HEK293 (cell line): Measurements from ENCODE around the gene TRMT61A.

Source experiments
- BCL11A ChIP-seq: fragments of 450-650 bp; formaldehyde crosslinking; IDR thresholded peaks from 2 replicates; pipeline ENCODE4 v1.5.1; 2016; ENCODE audit warnings: low read depth, missing biosample characterization, missing genetic modification characterization
- BCL6B ChIP-seq: fragments of 450-650 bp; formaldehyde crosslinking; IDR thresholded peaks from 2 replicates; pipeline ENCODE4 v1.5.1; 2017; ENCODE audit warnings: missing biosample characterization, missing genetic modification characterization
- EGR2 ChIP-seq: fragments of 450-650 bp; formaldehyde crosslinking; IDR thresholded peaks from 2 replicates; pipeline ENCODE4 v1.5.1; 2016; ENCODE audit warnings: low read depth, missing biosample characterization, missing genetic modification characterization
- GLIS1 ChIP-seq: fragments of 450-650 bp; formaldehyde crosslinking; IDR thresholded peaks from 2 replicates; pipeline ENCODE4 v1.5.1; 2016; ENCODE audit warnings: missing biosample characterization, missing genetic modification characterization
- HOXA7 ChIP-seq: sonication (generic); formaldehyde crosslinking; IDR thresholded peaks from 2 replicates; pipeline ENCODE4 v1.8.1; 2022; ENCODE audit warnings: missing genetic modification reagents, borderline replicate concordance
- KLF1 ChIP-seq: fragments of 450-650 bp; formaldehyde crosslinking; IDR thresholded peaks from 2 replicates; pipeline ENCODE4 v1.5.1; 2016; ENCODE audit warnings: missing biosample characterization, missing genetic modification characterization
- KLF9 ChIP-seq: fragments of 450-650 bp; formaldehyde crosslinking; IDR thresholded peaks from 2 replicates; pipeline ENCODE4 v1.5.1; 2016; ENCODE audit warnings: missing biosample characterization, missing genetic modification characterization, low read depth
- MZF1 ChIP-seq: fragments of 450-650 bp; formaldehyde crosslinking; IDR thresholded peaks from 2 replicates; pipeline ENCODE4 v1.5.1; 2017; ENCODE audit warnings: missing biosample characterization, missing genetic modification characterization, borderline replicate concordance
- OVOL3 ChIP-seq: fragments of 450-650 bp; formaldehyde crosslinking; IDR thresholded peaks from 2 replicates; pipeline ENCODE4 v1.5.1; 2016; ENCODE audit warnings: missing biosample characterization, missing genetic modification characterization
- PRDM6 ChIP-seq: fragments of 450-650 bp; formaldehyde crosslinking; IDR thresholded peaks from 2 replicates; pipeline ENCODE4 v1.5.1; 2017; ENCODE audit warnings: missing biosample characterization, missing genetic modification characterization
- SCRT1 ChIP-seq: fragments of 450-650 bp; formaldehyde crosslinking; IDR thresholded peaks from 2 replicates; pipeline ENCODE4 v1.5.1; 2016; ENCODE audit warnings: missing biosample characterization, missing genetic modification characterization, borderline replicate concordance
- TRIM28 ChIP-seq: IDR thresholded peaks from 2 replicates; pipeline ENCODE4 v1.6.1; 2011; ENCODE audit warnings: low read length, control low read depth, borderline replicate concordance
- ZBTB8A ChIP-seq: fragments of 450-650 bp; formaldehyde crosslinking; IDR thresholded peaks from 2 replicates; pipeline ENCODE4 v1.5.1; 2016; ENCODE audit warnings: missing biosample characterization, missing genetic modification characterization
- ZFHX2 ChIP-seq: fragments of 450-650 bp; formaldehyde crosslinking; conservative IDR thresholded peaks from 2 replicates; pipeline ENCODE4 v1.5.1; 2016; ENCODE audit warnings: missing biosample characterization, missing genetic modification characterization
- ZNF133 ChIP-seq: fragments of 450-650 bp; formaldehyde crosslinking; IDR thresholded peaks from 2 replicates; pipeline ENCODE4 v1.5.1; 2016; ENCODE audit warnings: missing biosample characterization, missing genetic modification characterization
- ZNF184 ChIP-seq: fragments of 450-650 bp; IDR thresholded peaks from 2 replicates; pipeline ENCODE4 v1.5.1; 2018; ENCODE audit warnings: missing biosample characterization, mild to moderate bottlenecking, missing genetic modification characterization
- ZNF221 ChIP-seq: fragments of 450-650 bp; formaldehyde crosslinking; IDR thresholded peaks from 2 replicates; pipeline ENCODE4 v1.5.1; 2017; ENCODE audit warnings: missing biosample characterization, missing genetic modification characterization, borderline replicate concordance
- ZNF239 ChIP-seq: fragments of 450-650 bp; formaldehyde crosslinking; IDR thresholded peaks from 2 replicates; pipeline ENCODE4 v1.5.1; 2016; ENCODE audit warnings: missing biosample characterization, missing genetic modification characterization
- ZNF302 ChIP-seq: fragments of 450-650 bp; formaldehyde crosslinking; IDR thresholded peaks from 2 replicates; pipeline ENCODE4 v1.5.1; 2016; ENCODE audit warnings: missing biosample characterization, missing genetic modification characterization, low read depth
- ZNF324 ChIP-seq: fragments of 450-650 bp; formaldehyde crosslinking; IDR thresholded peaks from 2 replicates; pipeline ENCODE4 v1.5.1; 2016; ENCODE audit warnings: missing biosample characterization, missing genetic modification characterization
- ZNF473 ChIP-seq: fragments of 450-650 bp; formaldehyde crosslinking; IDR thresholded peaks from 2 replicates; pipeline ENCODE4 v1.5.1; 2017; ENCODE audit warnings: missing biosample characterization, missing genetic modification characterization
- ZNF48 ChIP-seq: fragments of 450-650 bp; formaldehyde crosslinking; IDR thresholded peaks from 2 replicates; pipeline ENCODE4 v1.5.1; 2016; ENCODE audit warnings: missing biosample characterization, missing genetic modification characterization
- ZNF501 ChIP-seq: fragments of 450-650 bp; formaldehyde crosslinking; IDR thresholded peaks from 2 replicates; pipeline ENCODE4 v1.5.1; 2016; ENCODE audit warnings: missing biosample characterization, missing genetic modification characterization
- ZNF561 ChIP-seq: fragments of 450-650 bp; IDR thresholded peaks from 2 replicates; pipeline ENCODE4 v1.5.1; 2018; ENCODE audit warnings: missing biosample characterization, missing genetic modification characterization, borderline replicate concordance
- ZNF585B ChIP-seq: fragments of 450-650 bp; formaldehyde crosslinking; IDR thresholded peaks from 2 replicates; pipeline ENCODE4 v1.5.1; 2016; ENCODE audit warnings: missing biosample characterization, missing genetic modification characterization
- ZNF596 ChIP-seq: fragments of 450-650 bp; IDR thresholded peaks from 2 replicates; pipeline ENCODE4 v1.5.0; 2018; ENCODE audit warnings: missing biosample characterization, mild to moderate bottlenecking, missing genetic modification characterization, moderate library complexity
- ZNF624 ChIP-seq: fragments of 450-650 bp; formaldehyde crosslinking; IDR thresholded peaks from 2 replicates; pipeline ENCODE4 v1.5.1; 2017; ENCODE audit warnings: missing biosample characterization, missing genetic modification characterization
- ZNF629 ChIP-seq: fragments of 450-650 bp; formaldehyde crosslinking; IDR thresholded peaks from 2 replicates; pipeline ENCODE4 v1.5.1; 2017; ENCODE audit warnings: missing biosample characterization, missing genetic modification characterization
- ZNF707 ChIP-seq: fragments of 450-650 bp; formaldehyde crosslinking; IDR thresholded peaks from 2 replicates; pipeline ENCODE4 v1.5.1; 2016; ENCODE audit warnings: missing biosample characterization, missing genetic modification characterization
- ZSCAN30 ChIP-seq: fragments of 450-650 bp; IDR thresholded peaks from 2 replicates; pipeline ENCODE4 v1.5.1; 2018; ENCODE audit warnings: missing biosample characterization, mild to moderate bottlenecking, missing genetic modification characterization, moderate library complexity
- TF ChIP-seq, protein P1 (sequence below): fragments of 450-650 bp; formaldehyde crosslinking; IDR thresholded peaks from 2 replicates; pipeline ENCODE4 v1.5.1; 2016; ENCODE audit warnings: missing biosample characterization, missing genetic modification characterization
- TF ChIP-seq, protein P2 (sequence below): fragments of 450-650 bp; formaldehyde crosslinking; IDR thresholded peaks from 2 replicates; pipeline ENCODE4 v1.5.1; 2017; ENCODE audit warnings: missing biosample characterization, mild to moderate bottlenecking, missing genetic modification characterization, moderate library complexity
- TF ChIP-seq, protein P3 (sequence below): fragments of 450-650 bp; formaldehyde crosslinking; IDR thresholded peaks from 2 replicates; pipeline ENCODE4 v1.5.1; 2017; ENCODE audit warnings: missing biosample characterization, missing genetic modification characterization

TRMT61A gene

DNA sequence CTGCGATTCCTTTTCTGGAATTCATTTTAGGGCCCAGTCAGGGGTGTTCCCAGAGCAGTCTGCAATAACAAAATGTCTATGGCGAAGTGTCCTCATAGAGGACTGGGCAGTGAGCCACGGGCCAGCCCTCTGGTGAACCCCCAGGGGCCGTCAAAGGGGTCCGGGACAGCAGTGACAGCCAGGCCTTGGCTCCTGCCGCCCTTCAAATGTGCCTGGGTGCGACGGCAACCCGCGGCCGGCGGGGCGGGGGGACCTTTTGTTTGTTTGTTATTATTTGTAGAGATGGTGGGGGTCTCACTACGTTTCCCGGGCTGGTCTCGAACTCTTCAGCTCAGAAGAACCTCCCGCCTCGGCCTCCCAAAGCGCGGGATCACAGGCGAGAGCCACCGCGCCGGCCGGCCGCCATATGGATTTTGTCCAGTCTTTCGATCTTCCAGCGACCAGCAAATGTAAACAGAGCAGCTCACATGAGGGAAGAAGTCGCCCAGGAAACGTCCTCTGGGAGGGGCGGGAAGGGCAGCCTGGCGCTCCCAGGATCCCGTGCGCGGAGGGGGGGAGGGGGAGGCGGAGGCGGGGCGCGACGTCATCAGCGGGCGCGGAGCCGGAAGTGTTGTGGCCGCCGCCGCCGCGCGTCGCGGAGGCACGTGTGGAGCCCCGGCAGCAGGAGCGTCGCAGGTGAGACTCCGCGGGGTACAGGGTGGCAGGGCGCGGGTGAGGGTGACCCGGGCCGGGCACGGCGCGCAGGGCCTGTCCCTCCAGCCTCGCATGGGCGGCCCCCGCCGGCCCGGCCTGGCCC is at the start of gene TRMT61A (continued):
- TF ChIP-seq MZF1 (tag by site-specific recombination) (no peak), GLIS1 (tag by site-specific recombination) (peak; percentile 84), ZNF133 (tag by site-specific recombination) (no peak), BCL6B (tag by site-specific recombination) (no peak), HOXA7 (CRISPR knock-in tag) (no peak), ZNF48 (tag by site-specific recombination) (no peak), ZBTB8A (tag by site-specific recombination) (peak; percentile 10; the same call in 1 of the 2 replicates), ZNF221 (tag by site-specific recombination) (no peak), ZNF624 (tag by site-specific recombination) (no peak), ZNF501 (tag by site-specific recombination) (no peak), OVOL3 (tag by site-specific recombination) (no peak), ZSCAN30 (tag by site-specific recombination) (peak; percentile 54), ZNF473 (tag by site-specific recombination) (no peak), ZFHX2 (no peak), KLF1 (tag by site-specific recombination) (0 out of 2 replicates have a peak, but pooled peaks have one; percentile 16), KLF9 (tag by site-specific recombination) (no peak), ZNF302 (tag by site-specific recombination) (no peak), ZNF629 (peak; percentile 70), ZNF561 (tag by site-specific recombination) (peak; percentile 40), ZNF239 (no peak), ZNF596 (tag by site-specific recombination) (no peak), ZNF184 (tag by site-specific recombination) (no peak; the same call in 1 of the 2 replicates), ZNF324 (tag by site-specific recombination) (0 out of 2 replicates have a peak, but pooled peaks have one; percentile 51), BCL11A (tag by site-specific recombination) (0 out of 2 replicates have a peak, but pooled peaks have one; percentile 33), ZNF585B (tag by site-specific recombination) (no peak), TRIM28 (no peak), EGR2 (tag by site-specific recombination) (no peak), SCRT1 (tag by site-specific recombination) (no peak), PRDM6 (no peak), ZNF707 (no peak)
- TF ChIP-seq, protein P1, sequence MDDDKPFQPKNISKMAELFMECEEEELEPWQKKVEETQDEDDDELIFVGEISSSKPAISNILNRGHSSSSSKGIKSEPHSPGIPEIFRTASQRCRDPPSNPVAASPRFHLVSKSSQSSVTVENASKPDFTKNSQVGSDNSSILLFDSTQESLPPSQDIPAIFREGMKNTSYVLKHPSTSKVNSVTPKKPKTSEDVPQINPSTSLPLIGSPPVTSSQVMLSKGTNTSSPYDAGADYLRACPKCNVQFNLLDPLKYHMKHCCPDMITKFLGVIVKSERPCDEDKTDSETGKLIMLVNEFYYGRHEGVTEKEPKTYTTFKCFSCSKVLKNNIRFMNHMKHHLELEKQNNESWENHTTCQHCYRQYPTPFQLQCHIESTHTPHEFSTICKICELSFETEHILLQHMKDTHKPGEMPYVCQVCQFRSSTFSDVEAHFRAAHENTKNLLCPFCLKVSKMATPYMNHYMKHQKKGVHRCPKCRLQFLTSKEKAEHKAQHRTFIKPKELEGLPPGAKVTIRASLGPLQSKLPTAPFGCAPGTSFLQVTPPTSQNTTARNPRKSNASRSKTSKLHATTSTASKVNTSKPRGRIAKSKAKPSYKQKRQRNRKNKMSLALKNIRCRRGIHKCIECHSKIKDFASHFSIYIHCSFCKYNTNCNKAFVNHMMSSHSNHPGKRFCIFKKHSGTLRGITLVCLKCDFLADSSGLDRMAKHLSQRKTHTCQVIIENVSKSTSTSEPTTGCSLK: no peak
- TF ChIP-seq, protein P2, sequence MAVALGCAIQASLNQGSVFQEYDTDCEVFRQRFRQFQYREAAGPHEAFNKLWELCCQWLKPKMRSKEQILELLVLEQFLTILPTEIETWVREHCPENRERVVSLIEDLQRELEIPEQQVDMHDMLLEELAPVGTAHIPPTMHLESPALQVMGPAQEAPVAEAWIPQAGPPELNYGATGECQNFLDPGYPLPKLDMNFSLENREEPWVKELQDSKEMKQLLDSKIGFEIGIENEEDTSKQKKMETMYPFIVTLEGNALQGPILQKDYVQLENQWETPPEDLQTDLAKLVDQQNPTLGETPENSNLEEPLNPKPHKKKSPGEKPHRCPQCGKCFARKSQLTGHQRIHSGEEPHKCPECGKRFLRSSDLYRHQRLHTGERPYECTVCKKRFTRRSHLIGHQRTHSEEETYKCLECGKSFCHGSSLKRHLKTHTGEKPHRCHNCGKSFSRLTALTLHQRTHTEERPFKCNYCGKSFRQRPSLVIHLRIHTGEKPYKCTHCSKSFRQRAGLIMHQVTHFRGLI (tag by site-specific recombination): no peak
- TF ChIP-seq, protein P3, sequence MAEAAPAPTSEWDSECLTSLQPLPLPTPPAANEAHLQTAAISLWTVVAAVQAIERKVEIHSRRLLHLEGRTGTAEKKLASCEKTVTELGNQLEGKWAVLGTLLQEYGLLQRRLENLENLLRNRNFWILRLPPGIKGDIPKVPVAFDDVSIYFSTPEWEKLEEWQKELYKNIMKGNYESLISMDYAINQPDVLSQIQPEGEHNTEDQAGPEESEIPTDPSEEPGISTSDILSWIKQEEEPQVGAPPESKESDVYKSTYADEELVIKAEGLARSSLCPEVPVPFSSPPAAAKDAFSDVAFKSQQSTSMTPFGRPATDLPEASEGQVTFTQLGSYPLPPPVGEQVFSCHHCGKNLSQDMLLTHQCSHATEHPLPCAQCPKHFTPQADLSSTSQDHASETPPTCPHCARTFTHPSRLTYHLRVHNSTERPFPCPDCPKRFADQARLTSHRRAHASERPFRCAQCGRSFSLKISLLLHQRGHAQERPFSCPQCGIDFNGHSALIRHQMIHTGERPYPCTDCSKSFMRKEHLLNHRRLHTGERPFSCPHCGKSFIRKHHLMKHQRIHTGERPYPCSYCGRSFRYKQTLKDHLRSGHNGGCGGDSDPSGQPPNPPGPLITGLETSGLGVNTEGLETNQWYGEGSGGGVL: no peak
